HUDEP-2 (cell line): ENCODE data around the gene UBTF.

ENCODE experiments used
- DNase-seq, 76 experiments: peaks; one replicate each; lab custom pipeline; 2025; ENCODE audit not compliant: unreplicated experiment in 76 of 76; lab: John Stamatoyannopoulos, UW

The UBTF gene

GRCh38 chr17:44216694-44217093 lies 2.8 kb downstream of the UBTF start:
- no peak for DNase-seq

- DNase-seq, result no peak
These were observed 3.3 kb downstream of the UBTF start for GRCh38 chr17:44216173-44216572.

GRCh38 chr17:44214896-44215295 lies 4.6 kb downstream of the UBTF start:
- DNase-seq, result no peak

- DNase-seq, result no peak
These were observed 5.3 kb downstream of the UBTF start for GRCh38 chr17:44214230-44214494.

- DNase-seq, result no peak
These were observed 5.9 kb downstream of the UBTF start for GRCh38 chr17:44213403-44214229.

GRCh38 chr17:44212507-44213402 lies 6.7 kb downstream of the UBTF start:
- DNase-seq, result peak in 7 of 76 experiments; percentile 3 to 50 (median 22)

- no peak for DNase-seq
These were observed 7.9 kb downstream of the UBTF start for GRCh38 chr17:44211281-44212265.

- DNase-seq, result peak in 73 of 76 experiments; percentile 44 to 93 (median 83)
These were observed 8.9 kb downstream of the UBTF start for GRCh38 chr17:44210342-44211192.

GRCh38 chr17:44209786-44210341 lies 9.6 kb downstream of the UBTF start:
- DNase-seq, result no peak

- peak in 1 of 76 experiments; percentile 26 for DNase-seq
These were observed 11.7 kb downstream of the UBTF start for GRCh38 chr17:44207743-44208142.

- DNase-seq, result no peak
These were observed 12.2 kb downstream of the UBTF start for GRCh38 chr17:44207319-44207718.

- DNase-seq, result no peak
These were observed 12.7 kb downstream of the UBTF start for GRCh38 chr17:44206825-44207155.

GRCh38 chr17:44205962-44206824 lies 13.3 kb downstream of the UBTF start:
- DNase-seq, result no peak

GRCh38 chr17:44204441-44204882 lies 15.0 kb downstream of the UBTF start:
- DNase-seq, result peak in 54 of 76 experiments; percentile 5 to 67 (median 41)

- DNase-seq, result peak in 41 of 76 experiments; percentile 5 to 62 (median 35)
These were observed 15.6 kb downstream of the UBTF start for GRCh38 chr17:44203731-44204440.

- DNase-seq, result no peak
These were observed 16.7 kb downstream of the UBTF start for GRCh38 chr17:44202756-44203155.

GRCh38 chr17:44200478-44201155 lies 18.9 kb downstream of the UBTF start:
- no peak for DNase-seq
